ENCODE measurements around the gene CDC42BPB.

CDC42BPB gene

DNA sequence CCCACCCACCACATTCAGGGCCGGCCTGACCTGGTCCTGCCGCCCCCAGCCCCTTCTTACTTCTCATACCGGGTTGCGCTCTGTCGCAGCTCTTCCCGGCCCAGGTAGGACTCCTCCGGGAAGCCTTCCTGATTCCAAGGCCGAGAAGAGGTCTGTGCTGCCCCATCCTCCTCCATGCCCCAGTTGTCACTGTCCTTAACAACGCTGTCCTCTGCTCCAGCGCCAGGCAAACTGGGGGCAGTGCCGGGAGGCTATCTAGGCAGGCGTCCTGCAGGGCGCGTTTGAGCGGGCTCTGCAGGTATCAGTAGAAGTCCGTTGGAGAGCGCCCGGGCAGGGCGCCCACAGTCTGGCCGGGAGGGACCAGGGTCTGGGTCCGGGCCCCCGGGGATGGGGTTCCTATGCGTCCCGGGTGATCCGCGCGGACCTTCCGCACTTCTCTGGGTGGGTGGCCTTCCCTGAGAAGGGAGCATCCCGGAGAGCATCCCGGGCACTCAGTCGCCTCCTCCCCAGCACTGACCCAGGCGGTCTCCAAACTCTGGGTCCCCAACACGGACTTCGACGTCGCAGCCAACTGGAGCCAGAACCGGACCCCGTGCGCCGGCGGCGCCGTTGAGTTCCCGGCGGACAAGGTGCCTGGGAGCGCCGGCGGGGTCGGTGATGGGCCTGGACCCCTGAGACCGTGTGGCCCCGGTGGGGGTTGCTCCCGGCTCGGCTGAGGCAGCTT, 134.0 kb downstream of the CDC42BPB start:
- no peak for DNase-seq

DNA sequence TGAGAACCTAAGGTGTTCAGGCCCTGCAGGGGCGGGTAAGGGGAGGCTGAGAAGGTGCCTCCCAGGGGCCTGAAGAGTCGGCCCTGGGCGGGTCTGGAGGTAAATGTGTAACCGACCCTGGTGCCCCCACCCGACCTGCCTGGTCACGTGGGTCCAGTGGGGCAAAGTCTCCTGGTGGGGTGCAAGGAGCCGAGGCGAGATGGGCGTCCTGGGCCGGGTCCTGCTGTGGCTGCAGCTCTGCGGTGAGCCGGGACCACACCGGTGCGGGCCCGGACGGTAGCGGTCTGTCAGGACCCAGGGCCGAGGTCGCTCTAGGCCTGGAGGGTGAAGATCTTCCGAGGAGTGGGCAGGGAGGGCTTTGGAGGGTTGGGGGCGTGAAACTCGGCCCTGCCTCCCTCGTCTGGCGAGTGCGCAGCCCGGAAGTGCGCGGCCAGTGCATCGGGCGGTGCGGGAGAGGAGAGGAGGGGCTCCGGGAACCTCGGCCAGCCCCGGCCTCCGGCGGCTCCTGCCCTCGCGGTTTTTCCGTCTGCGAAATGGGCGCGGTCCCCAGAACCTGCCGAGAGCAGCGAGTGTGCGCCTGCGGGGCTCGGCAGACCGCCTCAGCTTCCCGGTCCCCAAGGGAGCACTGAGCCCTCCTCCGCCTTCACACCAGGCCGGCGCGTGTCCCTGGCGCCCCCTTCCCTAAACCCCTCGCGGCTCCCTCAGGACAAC, 134.7 kb downstream of the CDC42BPB start, which contains the start of gene AMN:
TSS of gene AMN (plus strand) at position 174 of the 711 bp plus-strand sequence. CDS start at position 200, 26 bp downstream.
- peak; percentile 37 for DNase-seq

DNA sequence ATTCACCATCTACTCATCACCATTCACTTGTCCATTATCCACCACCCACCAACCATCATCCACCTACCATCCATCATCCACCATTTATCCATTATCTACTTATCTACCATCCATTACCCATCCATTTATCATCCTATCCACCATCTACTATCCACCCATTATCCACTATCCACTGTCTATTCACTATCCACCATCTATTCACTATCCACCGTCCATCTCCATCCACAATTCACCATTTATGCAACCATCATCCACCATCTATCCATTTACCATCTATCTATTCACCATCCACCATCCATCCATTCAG, 136.4 kb downstream of the CDC42BPB start:
- no peak for DNase-seq

DNA sequence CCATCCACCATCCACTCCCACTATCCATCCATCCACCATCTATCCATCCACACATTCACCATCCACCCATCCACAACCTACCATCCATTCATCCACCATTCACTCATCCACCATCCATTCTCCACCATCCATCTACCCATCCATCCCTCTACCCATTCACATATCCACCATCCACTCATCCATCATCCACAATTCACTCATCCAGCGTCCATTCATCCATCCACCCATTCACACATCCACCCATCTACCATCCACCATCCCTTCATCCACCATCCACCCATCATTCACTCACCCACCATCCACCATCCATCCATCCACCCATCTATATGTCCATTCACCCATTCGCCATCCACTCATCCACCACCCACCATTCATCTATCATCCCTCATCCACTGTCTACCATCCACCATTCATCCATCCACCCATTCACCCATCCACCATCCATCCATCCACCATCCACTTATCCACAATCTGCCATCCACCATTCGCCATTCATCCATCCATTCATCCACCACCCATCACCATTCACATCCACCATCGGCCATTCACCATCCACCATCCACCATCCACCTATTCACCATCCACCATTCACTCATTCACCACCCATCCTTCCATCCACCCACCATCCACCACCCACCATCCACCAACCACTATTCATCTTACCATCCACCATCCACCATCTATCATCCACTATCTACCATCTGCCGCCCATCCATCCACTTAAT, 136.9 kb downstream of the CDC42BPB start:
- DNase-seq = no peak

DNA sequence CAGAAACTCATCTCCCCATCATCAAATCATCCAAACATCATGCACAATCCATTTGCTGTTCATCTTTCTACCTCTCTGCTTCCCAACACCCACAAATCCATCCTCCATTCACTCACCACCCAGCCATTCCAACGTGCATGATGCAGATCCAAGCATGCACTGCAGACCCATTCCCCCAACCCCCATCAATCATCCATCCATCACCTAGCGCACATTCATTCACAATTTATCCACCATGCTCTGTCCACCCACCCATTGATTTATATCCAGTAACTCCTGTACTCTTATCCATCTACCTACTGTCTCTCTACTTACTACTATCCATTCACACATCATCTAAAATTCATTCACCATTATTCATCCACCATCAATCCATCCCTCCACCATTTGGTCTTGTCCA, 138.9 kb downstream of the CDC42BPB start:
- no peak for DNase-seq

DNA sequence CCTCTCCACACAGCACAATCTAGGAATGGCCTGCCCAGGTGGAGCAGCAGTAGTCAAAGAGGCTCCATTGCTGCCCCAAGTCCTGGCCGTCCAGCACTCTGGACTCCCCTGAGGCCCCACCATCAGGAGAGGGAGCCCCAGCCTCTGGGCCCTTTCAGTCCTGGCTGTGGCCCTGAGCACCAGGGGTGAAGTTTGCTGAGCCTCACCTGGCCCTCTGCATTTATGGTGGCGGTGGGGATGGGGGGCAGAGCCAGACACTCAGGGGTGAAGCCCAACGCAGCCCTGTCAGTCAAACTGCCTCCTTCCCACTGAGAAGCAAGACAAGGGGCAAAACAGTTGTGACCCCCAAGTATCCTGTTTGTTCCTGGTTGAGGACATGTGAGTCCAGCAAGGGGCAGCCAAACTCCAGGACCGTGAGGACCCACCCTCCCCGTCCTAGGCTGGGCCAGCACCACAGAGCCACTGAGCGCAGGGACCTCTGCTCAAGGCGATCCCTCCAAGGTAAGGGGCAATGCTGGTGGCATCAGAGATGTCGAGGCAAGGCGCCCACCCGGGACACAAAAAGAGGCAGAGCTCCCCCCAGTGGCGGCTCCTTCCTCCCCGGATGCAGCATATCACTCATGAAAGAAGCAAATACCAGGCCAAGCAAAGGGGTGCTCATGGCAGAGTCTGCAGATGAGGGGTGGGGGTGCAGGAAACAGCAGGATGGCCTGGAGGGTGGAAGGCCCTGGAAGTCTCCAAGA, 139.7 kb downstream of the CDC42BPB start:
- DNase-seq = peak; percentile 75

DNA sequence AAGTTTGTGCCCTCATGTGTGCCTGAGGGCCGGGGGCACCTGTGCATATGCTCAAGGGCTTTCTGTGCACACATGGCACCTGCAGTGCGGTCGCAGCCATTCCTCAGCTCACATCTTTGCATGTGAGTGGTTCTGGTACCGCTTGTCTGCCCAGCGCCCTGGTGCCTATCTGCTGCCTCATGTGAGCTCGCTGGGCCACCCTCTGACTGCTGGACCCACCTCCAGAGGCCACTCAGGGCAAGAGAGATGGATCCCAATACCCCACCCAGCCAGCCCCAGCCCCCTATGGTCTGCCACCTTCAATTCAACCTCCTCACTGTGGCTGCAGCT, 140.3 kb downstream of the CDC42BPB start:
- no peak for DNase-seq

DNA sequence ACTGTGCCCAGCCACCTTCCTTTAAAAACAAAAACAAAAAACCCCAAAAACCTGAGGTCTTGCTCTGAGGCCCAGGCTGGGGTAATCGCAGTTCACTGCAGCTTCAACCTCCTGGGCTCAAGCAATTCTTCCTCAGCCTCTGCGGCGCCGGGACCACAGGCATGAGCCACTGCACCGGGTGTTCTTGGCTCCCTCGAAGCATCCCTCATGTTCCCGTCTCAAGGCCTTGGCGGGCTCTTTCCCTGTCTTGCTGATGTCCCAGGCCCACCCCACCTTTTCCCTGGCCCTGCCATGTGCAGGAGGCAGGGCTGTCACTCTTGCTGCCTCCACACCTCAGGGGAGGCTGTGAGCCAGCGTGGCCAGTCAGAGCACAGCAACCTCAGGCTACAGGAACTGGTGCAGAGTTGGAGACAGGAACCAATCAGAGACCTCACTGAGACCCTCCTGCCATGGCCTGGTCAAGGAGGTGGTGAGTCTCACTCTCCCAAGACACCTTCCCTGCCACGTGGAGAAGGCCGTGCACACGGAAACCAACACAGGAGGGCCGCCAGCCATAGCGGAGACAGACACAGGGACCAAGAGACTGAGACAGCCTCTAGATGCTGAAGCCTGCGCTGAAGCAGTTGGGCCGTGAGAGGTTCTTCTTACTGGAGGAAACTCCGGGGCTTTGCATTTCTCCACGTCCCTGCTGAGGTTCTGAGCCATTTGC, 140.8 kb downstream of the CDC42BPB start:
- no peak for DNase-seq

DNA sequence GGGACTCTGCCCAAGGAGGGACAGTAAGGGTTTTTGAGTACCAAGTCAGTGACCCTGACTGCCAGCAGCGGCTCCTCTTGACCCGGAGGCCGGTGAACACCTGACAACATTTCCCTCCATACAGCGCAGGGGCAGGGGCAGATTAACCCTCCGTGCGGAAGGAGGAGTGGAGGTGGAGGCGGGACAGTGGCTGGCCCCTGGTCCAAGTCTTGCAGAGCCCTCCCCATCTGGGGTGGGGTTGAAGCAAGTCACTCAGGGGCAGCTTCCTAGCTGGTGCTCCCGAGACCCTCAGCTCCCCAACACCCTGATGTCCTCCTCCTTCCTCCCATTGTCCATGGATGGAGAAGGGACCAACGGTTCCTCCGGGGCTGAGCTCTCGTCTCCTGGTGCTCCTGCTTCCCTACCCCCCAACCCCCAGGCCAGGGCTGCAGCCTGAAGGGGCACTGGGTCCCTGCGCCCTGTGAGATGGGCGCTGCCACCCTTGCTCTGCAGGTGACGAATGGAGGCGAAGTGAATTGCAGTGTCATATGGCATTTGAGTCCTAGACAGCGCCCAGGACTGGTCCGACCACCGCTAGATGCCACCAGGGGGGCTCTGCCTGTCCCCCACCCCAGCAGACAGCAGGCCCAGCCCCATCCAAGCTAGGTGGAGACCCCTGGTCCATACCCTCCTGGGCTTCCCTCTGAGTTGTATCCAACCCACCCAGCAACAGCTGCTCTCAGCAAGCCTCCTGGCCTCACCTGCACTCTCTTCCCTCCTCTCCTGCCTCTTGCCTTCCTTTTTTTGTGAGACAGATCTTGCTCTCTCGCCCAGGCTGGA, 141.8 kb downstream of the CDC42BPB start:
- no peak for DNase-seq

DNA sequence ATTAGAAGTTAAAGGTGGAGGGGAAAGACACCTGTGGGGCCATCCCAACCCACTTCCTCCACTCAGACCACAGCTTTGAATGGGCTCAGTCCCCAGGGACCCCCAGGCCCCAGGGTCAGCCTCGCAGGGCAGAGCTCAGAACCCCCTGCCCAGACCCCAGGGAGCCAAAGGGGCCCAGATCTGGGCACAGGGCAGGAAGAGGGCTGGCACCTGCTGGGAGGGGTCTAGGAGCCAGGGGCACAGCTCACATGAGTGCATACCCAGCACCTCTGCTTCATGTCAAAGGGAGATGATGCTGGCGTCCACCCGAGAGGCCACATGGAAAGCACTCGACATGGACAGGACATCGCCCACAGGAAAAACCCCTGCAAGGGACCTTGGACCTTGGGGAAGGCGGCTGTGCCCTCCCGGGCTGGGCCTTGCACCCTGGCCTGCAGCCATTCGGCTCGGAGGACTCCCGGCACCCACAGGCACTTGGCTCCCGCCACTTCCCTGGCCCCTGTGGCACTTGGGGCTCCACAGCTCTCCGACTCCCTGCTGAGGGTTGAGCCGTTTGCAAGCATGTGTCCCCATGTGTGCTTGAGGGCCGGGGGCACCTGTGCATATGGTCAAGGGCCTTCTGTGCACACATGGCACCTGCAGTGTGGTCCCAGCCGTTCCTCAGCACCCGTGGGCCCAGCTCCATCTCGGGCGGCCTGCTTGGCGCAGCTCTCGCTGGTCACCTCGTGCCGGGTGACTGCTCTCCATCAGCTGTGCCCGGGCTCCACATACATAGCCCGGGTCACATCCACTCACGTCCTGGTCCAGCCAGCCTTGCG, 142.7 kb downstream of the CDC42BPB start:
- no peak for DNase-seq

DNA sequence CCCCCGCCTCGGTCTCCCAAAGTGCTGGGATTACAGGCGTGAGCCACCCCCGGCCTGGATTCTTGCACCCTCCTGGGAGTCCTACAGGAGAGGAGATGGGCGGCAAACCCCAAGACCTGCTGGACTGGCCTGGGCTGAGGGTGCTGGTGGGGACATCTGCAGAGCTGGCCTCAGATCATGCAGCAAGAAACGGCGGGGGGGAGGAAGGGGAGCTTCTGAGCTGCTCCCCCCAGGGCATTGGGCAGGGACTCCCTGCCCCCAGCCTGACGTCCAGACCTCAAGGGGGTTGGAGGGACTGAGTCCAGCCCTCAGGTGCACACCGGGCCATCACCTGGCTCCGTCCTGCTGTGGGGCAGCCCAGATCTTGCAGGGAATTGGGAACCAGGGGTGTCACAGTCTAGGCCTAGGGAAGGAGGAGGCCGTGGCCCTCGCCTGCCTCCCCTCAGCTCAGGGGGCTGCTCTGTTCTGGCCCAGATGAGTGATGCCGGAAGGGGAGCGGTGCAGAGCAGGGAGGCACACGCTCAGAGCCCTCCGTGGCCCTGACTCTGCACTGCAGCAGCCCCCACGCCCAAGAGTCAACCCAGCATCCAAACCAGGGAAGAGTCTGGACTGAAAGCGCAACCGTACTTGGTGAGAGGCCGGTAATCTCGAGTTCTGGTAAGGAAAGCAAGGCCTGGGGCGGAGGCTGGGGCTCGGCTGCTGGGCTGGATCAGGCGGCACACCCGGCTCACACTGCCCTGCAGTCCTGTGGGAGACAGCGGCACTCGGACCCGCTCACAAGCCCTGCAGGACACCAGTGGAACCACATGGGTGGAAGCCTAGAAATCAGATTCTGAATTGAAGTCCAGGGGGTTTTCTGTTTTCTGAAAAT, 143.8 kb downstream of the CDC42BPB start:
- DNase-seq = no peak

DNA sequence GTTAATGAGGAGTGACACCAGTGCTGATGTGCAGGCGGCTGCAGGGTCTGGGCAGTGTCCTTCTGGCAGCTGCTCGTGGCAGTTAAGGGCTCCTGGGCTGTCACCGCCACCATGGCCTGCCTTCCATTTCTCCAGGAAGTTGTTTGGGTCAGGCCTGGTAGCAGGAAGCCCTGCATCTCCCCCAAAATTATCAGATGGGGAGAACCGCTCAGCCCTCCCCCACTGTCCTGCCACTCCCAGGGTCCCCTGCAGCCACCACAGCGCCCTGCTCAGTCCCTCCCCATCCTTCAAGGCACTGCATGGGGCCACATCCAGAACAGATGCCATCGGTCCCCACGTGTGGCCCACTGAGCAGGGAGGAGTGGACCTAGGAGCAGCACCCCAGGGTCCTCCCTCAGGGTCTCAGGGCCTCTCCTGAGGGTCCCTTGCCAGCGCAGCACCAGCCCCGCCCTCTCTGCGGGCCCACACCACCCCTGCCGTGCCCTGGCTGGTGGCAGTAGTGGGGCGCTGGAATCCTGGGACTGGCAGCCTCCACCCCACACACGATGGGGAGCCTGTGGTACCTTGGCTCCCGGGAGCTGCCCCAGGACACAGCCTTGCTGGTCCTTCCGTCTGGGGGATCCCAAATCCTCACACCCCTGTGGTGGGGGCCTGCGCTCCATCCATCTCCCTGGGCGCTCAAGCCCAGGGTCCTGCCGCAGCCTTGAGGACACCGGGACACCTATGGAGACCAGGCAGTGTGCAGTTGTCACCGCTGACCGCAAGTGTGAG, 145.2 kb downstream of the CDC42BPB start:
- no peak for DNase-seq

DNA sequence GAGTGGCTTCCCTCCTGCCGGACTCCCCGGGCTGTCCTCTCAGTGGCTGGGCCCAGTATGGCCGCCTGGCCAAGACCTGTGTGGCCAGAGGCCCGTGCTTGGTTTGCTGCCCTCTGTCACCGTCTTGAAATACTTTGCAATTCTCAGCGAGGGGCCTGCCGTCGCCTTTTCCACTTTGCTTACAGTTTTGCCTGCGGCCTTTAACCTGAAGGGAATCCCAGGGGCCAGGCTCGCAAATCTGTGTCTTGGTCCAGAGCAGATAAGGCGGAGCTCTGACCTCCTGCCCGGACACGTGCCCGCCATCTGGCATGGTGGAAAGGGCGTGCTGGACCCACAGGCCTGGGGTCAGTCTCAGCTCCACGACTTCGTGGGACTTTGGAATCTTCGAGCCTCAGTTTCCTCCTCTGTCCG, 145.8 kb downstream of the CDC42BPB start:
- no peak for DNase-seq

DNA sequence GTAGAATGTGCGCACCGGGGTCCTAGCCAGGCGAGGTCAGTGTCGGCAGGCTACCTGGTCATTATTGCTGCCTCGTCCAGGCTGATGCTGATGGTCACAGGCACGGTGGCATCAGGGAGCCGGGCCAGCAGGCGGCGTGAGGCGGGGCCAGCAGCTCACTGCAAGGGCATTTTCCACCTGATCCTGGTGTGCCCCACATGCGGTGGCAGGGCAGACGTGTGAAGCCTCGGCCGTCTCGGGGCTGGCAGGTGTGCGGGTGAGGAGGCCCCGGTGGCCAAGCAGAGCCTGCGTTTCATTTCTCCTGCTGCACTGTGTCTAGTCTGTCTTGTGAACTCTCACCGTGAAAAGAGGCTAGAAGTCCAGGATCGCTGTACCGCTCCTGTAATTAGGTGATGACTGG, 146.9 kb downstream of the CDC42BPB start:
- DNase-seq = no peak

DNA sequence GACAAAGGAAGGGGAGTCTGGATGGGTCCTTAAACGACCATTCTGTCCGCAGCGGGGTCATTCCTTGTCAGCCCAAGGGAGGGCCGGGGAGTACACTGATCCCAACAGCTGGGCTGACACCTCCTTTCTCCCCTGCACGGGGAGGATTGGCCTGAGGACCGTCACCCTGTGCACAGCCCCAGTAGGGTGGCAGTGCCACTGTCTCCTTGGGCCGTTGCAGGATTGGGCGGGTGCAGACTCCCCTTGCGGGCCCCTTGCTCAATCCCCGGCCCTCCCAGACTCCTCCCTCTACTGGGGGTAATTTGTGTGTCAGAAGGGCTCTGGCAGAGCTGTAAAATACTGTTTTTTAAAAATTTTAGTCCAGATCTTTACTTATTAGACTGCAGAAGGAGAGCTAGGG, 147.4 kb downstream of the CDC42BPB start:
- no peak for DNase-seq

DNA sequence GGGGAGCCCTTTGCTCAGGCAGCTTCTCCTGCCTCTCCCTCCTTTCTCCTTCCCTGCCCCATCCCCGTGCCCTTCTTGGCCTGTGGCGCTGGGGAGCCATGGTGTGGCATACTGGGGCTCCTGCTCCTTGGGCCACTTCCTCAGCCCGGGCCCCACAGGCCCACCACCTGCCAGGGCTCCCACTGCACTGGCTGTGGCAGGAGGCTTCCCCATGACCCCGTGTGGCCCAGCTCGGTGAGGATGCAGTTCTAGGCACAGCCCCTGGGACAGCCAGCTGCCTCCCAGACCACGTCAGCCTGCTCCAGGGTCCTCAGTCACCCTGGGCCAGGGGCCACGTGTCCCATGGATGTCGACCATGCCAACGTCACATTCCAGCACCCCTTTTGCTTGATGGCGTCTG, 147.9 kb downstream of the CDC42BPB start:
- no peak for DNase-seq

DNA sequence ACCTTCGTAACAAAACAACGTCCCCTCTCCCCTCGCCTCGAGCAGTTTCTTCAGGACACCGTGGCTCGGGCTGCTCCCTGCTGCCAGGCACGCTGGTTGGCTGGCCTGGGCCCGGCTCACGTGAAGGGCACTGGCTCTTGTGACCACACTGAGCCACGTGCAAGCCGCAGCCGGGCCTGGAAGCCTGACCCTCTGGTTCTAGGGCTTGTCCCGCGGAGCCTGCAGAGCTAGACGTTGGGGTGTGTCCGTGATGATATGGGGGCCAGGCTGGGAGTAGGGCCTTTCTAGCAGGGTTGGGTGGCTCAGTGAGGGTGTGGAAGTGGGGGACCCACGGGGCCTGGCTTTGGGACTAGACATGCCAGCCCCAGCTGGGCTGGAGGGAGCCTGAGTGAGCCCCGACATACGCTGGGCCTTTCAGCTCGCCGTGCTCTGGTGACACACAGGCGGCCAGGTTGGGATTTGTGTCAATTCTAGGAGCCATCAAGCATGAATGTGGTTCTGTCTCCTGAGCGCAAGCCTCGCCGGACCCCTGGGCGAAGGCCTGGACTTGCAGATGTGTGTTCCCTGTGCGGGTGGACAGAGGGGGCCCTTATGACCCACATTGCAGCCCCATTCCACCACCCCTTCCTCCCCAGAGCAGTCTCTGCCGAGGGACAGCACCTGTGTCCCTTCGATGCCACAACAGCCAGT, 148.4 kb downstream of the CDC42BPB start:
- no peak for DNase-seq

DNA sequence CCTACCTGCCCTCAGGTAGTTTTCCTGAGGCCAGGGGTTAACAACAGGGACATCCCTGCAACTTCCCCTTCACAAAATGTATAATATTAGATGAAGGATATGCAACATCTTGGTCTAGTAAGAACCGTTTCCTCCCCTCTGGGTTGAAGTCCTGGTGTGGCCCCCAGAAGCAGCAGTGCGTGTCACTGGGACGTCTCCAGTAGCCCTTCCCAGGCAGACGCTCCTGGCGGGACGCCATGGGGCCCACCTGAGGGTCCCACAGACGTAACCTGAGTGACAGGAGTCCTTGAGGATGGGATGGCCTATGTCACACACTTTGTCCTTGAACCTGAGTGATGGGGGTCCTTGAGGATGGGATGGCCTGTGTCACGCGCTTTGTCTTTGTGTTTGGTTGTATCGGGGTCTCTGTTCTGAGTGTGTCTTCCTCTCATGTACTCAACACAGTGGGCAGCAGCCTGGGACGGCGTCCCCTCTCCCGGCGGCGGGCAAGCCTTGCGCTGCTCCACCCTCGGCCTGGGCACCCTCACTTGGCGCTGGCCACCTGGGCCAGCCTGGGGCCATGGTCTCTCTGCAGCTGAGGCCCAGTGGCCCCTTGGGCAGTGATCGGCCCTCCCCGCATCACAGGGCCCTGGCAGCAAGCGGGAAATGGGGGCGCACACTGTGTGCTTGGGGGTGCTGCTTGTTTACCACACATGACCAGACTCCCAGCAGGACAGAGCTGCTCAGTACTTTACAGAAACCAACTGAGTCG, 149.2 kb downstream of the CDC42BPB start:
- no peak for DNase-seq
